NCI-H2029 treated with DMSO at 0.1 percent for 48 hours (cell line): ENCODE measurements around the gene ZNF12.
"Not testable (repeated sequence)": the region's sequence is repeated elsewhere in the genome, so short reads cannot be mapped to it uniquely, and the experiment has no call there.

Source experiments
- DNase-seq: peaks from one replicate; lab custom pipeline; 2025; lab: John Stamatoyannopoulos, UW

The ZNF12 gene

DNA sequence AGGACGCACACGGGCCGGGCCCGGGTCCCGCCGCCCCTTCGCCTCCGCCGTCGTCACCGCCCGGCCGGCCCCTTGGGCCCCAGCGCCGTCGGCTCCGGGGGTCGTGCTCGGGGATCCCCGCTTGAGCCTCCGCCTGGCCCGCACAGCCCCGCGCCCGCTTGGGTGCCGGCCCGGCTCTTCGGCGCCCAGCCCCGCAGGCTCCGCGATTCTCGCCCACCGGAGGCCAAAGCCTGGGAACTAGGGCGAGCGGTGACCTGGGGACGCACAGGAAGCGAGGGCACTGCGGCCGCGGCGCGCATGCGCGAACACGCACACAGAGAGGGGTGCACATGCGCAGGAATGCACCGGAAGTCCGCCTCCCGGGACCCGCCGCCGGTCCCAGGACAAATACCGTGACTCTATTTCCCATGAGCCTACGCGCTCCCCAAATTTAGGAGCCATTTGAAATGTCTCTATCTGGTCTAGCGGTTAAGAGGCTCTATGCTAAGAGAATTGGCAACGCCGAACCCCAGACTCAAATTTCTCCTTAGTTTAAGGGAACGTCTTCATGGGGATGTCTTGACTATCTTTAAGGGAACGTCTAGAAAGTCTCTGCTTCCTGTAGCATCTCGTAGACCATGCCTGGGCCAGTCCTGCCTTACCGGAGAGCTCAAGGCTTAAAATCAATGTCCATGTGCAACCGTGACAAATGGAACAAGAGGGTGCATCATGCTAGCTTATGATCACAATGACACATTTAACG, at the start of gene ZNF12:
Gene ZNF12 (minus strand): TSS at position 282 of the 742 bp plus-strand sequence. CDS start 1,774 bp downstream, outside the sequence.
- DNase-seq = peak; percentile 46

DNA sequence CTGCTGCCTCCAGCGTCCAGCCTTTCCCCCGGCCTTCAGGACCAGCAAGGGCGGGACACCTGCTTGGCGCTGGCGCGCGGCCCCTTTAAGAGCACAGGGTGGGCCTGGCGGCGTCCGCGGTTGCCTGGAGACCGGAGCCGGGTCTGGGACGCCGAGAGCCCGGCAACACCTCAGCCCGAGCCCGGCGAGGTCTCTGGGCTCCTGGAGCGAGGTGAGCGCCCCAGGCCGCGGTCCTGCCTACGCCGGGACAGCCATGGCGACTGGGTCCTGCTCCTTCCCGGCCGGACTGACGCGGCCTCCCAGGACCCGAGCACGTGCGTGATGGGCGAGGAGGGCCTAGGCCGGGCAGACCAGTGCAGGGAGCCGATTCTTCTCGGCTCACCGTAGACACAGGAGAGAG, 47.2 kb upstream of the ZNF12 start, which contains the start of gene RSPH10B2:
Gene RSPH10B2 (plus strand): TSS at position 140 of the 400 bp plus-strand sequence. CDS start 3,575 bp downstream, outside the sequence.
- not testable (repeated sequence) for DNase-seq

DNA sequence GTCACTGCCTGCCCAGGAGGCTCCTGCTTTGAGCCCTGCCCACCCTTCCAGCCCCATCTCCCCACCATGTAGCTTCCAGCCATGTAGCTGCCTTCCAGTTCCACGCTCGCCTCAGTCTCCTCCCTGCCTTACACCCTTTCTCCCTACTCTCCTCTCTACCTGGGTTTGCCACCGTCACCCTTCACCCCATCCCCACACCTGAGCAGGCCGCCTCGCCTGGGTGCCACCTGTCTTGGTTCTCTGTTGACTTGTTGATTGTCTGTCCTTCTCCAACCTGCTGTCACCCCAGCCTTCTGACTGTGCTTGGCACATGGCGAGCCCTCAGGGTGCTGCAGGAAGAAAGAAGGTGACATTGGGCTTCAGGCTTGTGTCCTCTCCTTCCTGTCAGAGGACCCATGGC, 43.4 kb upstream of the ZNF12 start:
- DNase-seq = not testable (repeated sequence)

DNA sequence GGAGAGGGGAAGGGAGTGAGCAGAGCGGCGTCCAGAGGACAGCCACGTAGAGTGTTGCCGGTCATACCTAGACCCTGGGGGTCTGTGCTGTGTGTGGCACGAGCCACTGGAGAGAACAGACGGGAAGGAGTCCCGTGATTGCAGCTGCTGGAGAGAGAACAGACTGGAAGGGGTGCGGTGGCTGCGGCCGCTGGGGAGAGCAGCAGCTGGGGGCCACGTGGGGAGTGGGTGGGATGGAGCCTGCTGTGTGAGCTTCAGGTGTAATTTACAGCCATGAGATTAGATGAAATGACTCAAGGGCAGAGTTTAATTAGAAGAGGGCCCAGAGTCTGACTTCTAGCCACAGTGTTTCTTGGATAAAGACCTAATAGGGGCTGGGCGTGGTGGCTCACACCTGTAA, 42.6 kb upstream of the ZNF12 start:
- not testable (repeated sequence) for DNase-seq

- DNase-seq = not testable (repeated sequence)
These were observed 37.8 kb upstream of the ZNF12 start for GRCh38 chr7:6744410-6745100.

DNA sequence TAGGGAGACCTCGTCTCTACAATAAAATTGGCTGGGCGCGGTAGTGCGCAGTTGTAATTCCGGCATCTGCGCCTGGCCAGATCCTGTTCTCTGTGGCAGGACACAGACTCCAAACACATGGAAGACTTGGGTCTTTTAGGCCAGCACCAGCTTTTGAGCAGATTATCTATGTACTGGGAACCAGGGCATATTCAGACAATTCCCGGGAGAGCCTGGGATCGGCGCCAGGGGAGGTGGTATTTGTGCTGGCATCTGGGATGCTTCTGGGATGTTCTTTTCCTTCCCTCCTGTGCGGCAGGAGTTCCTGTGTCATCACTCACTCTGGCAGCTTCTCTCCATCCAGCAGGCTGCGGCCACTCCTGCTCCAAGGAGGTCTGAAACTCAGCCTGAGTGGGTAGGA, 31.7 kb upstream of the ZNF12 start:
- DNase-seq = not testable (repeated sequence)

- DNase-seq = no peak
These were observed 23.5 kb upstream of the ZNF12 start for GRCh38 chr7:6730343-6730633.

DNA sequence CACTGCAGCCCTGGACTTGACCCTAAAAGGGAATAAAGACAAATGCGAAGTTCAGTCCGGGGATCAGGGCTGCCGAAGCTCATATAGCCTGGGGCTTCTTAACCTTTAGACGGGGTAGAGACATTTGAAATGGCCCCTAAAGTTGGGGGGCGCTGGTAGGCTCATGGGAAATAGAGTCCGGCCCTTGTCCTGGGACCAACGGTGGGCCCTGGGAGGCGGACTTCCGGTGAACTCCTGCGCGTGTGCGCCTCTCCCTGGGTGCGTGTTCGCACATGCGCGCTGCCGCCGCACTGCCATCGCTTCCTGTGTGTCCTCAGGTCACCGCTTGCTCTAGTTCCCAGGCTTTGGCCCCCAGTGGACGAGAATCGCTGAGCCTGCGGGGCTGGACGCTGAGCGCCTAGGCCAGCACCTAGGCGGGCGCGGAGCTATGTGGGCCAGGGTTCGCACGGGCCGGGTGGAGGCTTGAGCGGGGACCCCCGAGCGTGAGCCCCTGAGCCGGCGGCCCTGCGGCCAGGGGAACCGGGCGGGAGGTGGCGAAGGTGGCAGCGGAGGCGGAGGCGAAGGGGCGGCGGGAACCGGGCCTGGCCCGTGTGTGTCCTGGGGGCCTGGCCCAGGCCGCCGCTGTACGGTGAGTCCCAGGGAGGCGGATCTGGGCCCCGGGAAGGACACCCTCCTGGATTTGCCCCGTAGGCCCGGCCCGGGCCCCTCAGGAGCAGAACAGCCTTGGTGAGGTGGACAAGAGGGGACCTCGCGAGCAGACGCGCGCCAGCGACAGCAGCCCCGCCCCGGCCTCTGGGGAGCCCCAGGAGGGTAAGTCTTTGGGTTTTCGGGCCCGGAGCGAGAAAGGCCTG, 23.0 kb upstream of the ZNF12 start:
- peak; percentile 32 for DNase-seq

GRCh38 chr7:6728893-6729491, 22.2 kb upstream of the ZNF12 start:
- not testable (repeated sequence) for DNase-seq

- no peak for DNase-seq
These were observed 20.9 kb upstream of the ZNF12 start for GRCh38 chr7:6727663-6728062.

- DNase-seq = not testable (repeated sequence)
These were observed 19.6 kb upstream of the ZNF12 start for GRCh38 chr7:6726341-6726740.

- DNase-seq = no peak
These were observed 18.3 kb upstream of the ZNF12 start for GRCh38 chr7:6725003-6725402.

- not testable (repeated sequence) for DNase-seq
These were observed 17.6 kb upstream of the ZNF12 start for GRCh38 chr7:6724351-6724750.

GRCh38 chr7:6718124-6718523, 11.4 kb upstream of the ZNF12 start:
- DNase-seq = no peak

DNA sequence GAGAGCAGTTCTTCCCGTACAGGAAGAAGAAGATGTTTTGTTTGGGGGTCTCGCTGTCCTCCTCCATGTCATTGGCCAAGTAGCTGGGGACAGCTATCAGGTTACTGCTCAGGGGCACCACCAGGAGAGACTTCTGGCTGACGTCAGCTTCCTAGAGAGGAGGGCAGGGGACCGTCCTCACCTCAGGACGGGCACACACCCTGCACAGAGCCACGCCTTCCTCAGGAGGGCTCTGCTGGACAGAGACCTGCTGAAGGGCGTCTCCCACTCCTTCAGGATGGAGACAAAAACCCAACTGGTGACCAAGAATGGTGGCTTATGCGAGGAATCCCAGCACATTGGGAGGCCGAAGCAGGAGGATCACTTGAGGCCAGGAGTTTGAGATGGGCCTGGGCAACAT, 9.2 kb upstream of the ZNF12 start:
- DNase-seq = not testable (repeated sequence)

GRCh38 chr7:6714360-6714759, 7.6 kb upstream of the ZNF12 start:
- no peak for DNase-seq

DNA sequence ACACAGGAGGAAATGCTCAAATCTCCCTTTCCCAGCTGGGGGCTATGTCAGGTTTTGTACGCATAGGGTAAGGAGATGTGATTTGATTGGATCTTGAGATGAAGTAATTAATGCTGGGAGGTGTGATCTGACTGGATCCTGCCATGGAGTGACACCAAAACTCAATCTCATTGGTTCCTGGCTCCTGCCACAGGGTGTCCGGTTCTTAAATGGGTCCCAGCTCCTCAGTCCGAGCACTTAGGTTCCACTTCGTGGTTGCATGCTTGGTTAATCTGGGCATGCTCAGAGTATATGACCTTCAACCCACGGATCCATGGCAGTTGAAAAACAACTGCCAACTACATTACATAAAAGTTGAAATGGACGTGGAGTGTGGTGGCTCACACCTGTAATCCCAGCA, 3.1 kb upstream of the ZNF12 start:
- no peak for DNase-seq

GRCh38 chr7:6708304-6708703, 1.6 kb upstream of the ZNF12 start:
- no peak for DNase-seq

GRCh38 chr7:6705959-6706665, 635 bp downstream of the ZNF12 start:
- no peak for DNase-seq

DNA sequence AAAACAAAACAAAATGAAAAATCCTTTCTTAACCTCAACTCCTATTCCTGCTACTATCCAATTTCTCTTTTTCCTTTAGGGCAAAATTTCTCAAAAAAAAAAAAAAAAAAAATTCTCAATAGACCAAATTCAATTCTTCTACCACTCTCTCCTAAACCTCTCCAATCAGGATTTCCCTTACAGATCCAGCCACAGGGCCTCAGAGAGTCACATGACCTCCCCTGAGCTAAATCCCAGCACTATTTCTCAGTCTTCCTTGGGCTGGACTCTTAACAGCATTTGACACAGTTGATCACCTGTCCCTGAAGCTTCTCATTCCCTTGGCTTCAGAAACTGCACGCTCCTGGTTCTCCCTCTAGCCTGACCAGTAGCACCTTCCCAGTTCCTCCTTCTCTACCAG, 4.9 kb downstream of the ZNF12 start:
- DNase-seq = no peak

GRCh38 chr7:6700793-6701192, 6.0 kb downstream of the ZNF12 start:
- no peak for DNase-seq
